ENCODE measurements around the gene SRM. TPM values are rescaled to one million over a fixed set of nuclear protein-coding genes. Genes with fewer than 3 reads are reported as not detected.
A peak's percentile ranks its signal among the peaks of the same experiment; 100 is the strongest.
"Not testable (repeated sequence)": the region's sequence is repeated elsewhere in the genome, so short reads cannot be mapped to it uniquely, and the experiment has no call there.

SRM gene
- polyA plus RNA-seq, 3 donors from 2014 or later: 50.6 to 70.3 (median 55.5) TPM

- peaks cover 0 to 7% (median 3%) of the 10 kb centered on the region in 3 donors for H3K36me3 Mint-ChIP-seq
Measured at GRCh38 chr1:11058595-11059154, 1.1 kb downstream of the SRM start.

DNA sequence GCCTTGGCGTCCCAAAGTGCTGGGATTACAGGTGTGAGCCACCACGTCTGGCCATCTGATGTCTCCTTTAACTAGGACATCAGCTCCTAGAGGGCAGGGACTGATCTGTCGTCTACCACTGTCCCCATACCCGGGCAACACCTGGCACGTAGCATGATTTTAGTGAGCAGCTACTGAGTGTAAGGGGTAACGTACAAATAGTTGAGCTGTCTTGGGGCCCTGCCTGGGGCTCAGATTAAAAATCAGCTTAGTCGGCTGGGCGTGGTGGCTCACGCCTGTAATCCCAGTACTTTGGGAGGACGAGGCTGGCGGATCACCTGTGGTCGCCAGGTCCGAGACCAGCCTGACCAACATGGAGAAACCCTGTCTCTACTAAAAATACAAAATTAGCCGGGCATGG is 1.8 kb downstream of the SRM start:
- Mint-ChIP-seq H3K4me1 (peaks cover 32 to 37% of the 10 kb centered on the region in 2 donors), H3K4me3 (peak overlapping the region in 4 of 5 donors; percentile 17 to 51 (median 44)), H3K9me3 (no peaks in the 10 kb centered on the region), H3K36me3 (peaks cover 0 to 5% (median 3%) of the 10 kb centered on the region in 3 donors), H3K27ac (peak overlapping the region in 1 of 6 donors; percentile 49), H3K27me3 (ENCODE audit: low read depth in 3 of 3) (peaks cover 10 to 15% (median 12%) of the 10 kb centered on the region in 3 donors)
- no peak for DNase-seq

More at GRCh38 chr1:11058595-11059154, 1.1 kb downstream of the SRM start:
- Mint-ChIP-seq H3K27me3 (ENCODE audit: low read depth in 3 of 3) (peaks cover 10 to 17% (median 16%) of the 10 kb centered on the region in 3 donors), H3K27ac (peak overlapping the region in 3 of 6 donors; percentile 7 to 84 (median 73)), H3K4me3 (peak overlapping the region; percentile 85 to 91 (median 90)), H3K9me3 (no peaks in the 10 kb centered on the region), H3K4me1 (peaks cover 38 to 41% of the 10 kb centered on the region in 2 donors)
- no peak for DNase-seq

GRCh38 chr1:11057477-11057876 is 2.3 kb downstream of the SRM start:
- Mint-ChIP-seq H3K9me3 (no peaks in the 10 kb centered on the region), H3K27ac (no peak overlapping the region), H3K4me3 (peak overlapping the region in 3 of 5 donors; percentile 15 to 56 (median 22)), H3K36me3 (peaks cover 0 to 4% (median 3%) of the 10 kb centered on the region in 3 donors), H3K27me3 (ENCODE audit: low read depth in 3 of 3) (peaks cover 6 to 12% (median 8%) of the 10 kb centered on the region in 3 donors), H3K4me1 (peaks cover 27 to 31% of the 10 kb centered on the region in 2 donors)
- DNase-seq: no peak

- Mint-ChIP-seq H3K4me3 (no peak overlapping the region), H3K36me3 (peaks cover 0 to 4% (median 3%) of the 10 kb centered on the region in 3 donors), H3K27ac (no peak overlapping the region), H3K4me1 (peaks cover 17 to 23% of the 10 kb centered on the region in 2 donors), H3K9me3 (no peaks in the 10 kb centered on the region), H3K27me3 (ENCODE audit: low read depth in 3 of 3) (peaks cover 6 to 12% (median 6%) of the 10 kb centered on the region in 3 donors)
- no peak for DNase-seq
Measured at GRCh38 chr1:11056504-11056903, 3.3 kb downstream of the SRM start.

DNA sequence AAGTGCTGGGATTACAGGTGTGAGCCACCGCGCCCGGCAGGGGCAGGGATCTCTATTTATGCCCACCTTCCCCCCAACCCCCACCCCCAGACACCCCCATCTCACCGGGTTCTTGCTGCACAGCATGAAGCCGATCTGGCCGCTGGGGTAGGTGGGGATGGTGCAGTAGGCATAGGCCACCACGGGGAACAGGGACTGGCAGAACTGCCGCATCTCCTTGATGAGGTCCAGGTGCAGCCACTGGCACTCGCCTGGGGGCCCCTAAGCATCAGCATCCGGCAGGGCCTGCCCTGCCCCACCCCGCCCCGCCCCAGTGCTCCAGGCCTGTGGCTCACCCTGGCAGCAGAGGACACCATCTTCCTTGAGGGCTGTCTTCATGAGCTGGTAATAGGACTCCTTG is 4.1 kb downstream of the SRM start:
- H3K4me3 Mint-ChIP-seq: no peak overlapping the region
- peaks cover 0 to 4% (median 3%) of the 10 kb centered on the region in 3 donors for H3K36me3 Mint-ChIP-seq
- H3K27ac Mint-ChIP-seq: no peak overlapping the region
- H3K27me3 Mint-ChIP-seq (ENCODE audit: low read depth in 3 of 3): peaks cover 2 to 8% (median 7%) of the 10 kb centered on the region in 3 donors
- H3K9me3 Mint-ChIP-seq: no peaks in the 10 kb centered on the region
- no peak for DNase-seq
- peaks cover 10 to 15% of the 10 kb centered on the region in 2 donors for H3K4me1 Mint-ChIP-seq

GRCh38 chr1:11054666-11055065 is 5.2 kb downstream of the SRM start:
- H3K4me3 Mint-ChIP-seq: no peak overlapping the region
- H3K27ac Mint-ChIP-seq: no peak overlapping the region
- H3K4me1 Mint-ChIP-seq: peaks cover 4 to 10% of the 10 kb centered on the region in 2 donors
- H3K36me3 Mint-ChIP-seq: peaks cover 0 to 4% (median 3%) of the 10 kb centered on the region in 3 donors
- H3K9me3 Mint-ChIP-seq: no peaks in the 10 kb centered on the region
- H3K27me3 Mint-ChIP-seq (ENCODE audit: low read depth in 3 of 3): peaks cover 0 to 6% (median 3%) of the 10 kb centered on the region in 3 donors
- DNase-seq: no peak

DNA sequence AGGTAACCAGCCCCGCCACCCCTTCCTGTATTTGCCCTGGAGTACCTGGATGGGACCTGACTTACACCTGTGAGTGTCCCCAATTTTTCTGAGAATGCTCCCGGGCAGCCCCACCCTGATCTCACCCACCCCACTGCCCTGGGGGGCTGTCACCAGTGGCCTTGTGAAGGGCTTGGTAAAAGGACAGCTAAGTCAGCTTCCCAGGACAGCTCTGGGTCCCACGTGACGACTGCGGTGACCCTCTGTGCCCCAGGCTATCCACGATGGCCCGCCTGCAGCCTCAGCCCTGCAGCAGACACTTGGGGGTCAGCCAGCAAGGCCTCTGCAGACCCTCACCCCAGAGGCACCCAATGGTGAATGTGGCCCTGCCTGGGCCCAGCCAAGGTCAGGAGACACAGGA is 5.6 kb downstream of the SRM start:
- Mint-ChIP-seq H3K27me3 (ENCODE audit: low read depth in 3 of 3) (peaks cover 0 to 6% (median 3%) of the 10 kb centered on the region in 3 donors), H3K4me3 (no peak overlapping the region), H3K4me1 (peaks cover 3 to 9% of the 10 kb centered on the region in 2 donors), H3K36me3 (peaks cover 0 to 4% (median 3%) of the 10 kb centered on the region in 3 donors), H3K9me3 (no peaks in the 10 kb centered on the region), H3K27ac (no peak overlapping the region)
- no peak for DNase-seq

- H3K36me3 Mint-ChIP-seq: peaks cover 0 to 4% (median 3%) of the 10 kb centered on the region in 3 donors
- H3K4me3 Mint-ChIP-seq: no peak overlapping the region
- peaks cover 0 to 4% of the 10 kb centered on the region in 2 donors for H3K4me1 Mint-ChIP-seq
- H3K27ac Mint-ChIP-seq: no peak overlapping the region
- peaks cover 0 to 6% (median 1%) of the 10 kb centered on the region in 3 donors for H3K27me3 Mint-ChIP-seq (ENCODE audit: low read depth in 3 of 3)
- no peak for DNase-seq
- no peaks in the 10 kb centered on the region for H3K9me3 Mint-ChIP-seq
Measured at GRCh38 chr1:11053758-11054137, 6.1 kb downstream of the SRM start.

- Mint-ChIP-seq H3K27me3 (ENCODE audit: low read depth in 3 of 3) (peaks cover 0 to 6% (median 1%) of the 10 kb centered on the region in 3 donors), H3K27ac (no peak overlapping the region), H3K36me3 (peaks cover 0 to 4% (median 3%) of the 10 kb centered on the region in 3 donors), H3K4me1 (no peaks in the 10 kb centered on the region), H3K4me3 (no peak overlapping the region), H3K9me3 (no peaks in the 10 kb centered on the region)
- DNase-seq: no peak
Measured at GRCh38 chr1:11052839-11053757, 6.7 kb downstream of the SRM start.

GRCh38 chr1:11051781-11052511 is 7.9 kb downstream of the SRM start:
- DNase-seq: no peak
- peaks cover 0 to 4% (median 1%) of the 10 kb centered on the region in 3 donors for H3K27me3 Mint-ChIP-seq (ENCODE audit: low read depth in 3 of 3)
- H3K4me3 Mint-ChIP-seq: no peak overlapping the region
- peaks cover 0 to 3% (median 0%) of the 10 kb centered on the region in 3 donors for H3K36me3 Mint-ChIP-seq
- H3K4me1 Mint-ChIP-seq: no peaks in the 10 kb centered on the region
- no peaks in the 10 kb centered on the region for H3K9me3 Mint-ChIP-seq
- peak overlapping the region in 1 of 6 donors; percentile 8 for H3K27ac Mint-ChIP-seq

DNA sequence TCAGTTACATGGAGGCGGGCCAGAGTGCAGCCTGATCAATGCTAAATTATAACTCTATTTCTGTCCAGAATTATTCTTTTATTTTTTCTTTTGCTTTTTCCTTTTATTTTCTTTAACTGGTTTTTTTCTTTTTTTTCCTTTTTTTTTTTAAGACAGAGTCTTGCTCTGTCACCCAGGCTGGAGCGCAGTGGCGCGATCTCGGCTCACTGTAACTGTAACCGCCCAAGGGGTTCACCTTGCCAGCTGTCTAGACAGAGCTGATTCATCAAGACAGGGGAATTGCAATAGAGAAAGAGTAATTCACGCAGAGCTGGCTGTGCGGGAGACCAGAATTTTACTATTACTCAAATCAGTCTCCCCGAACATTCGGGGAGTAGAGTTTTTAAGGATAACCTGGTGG is 8.7 kb downstream of the SRM start:
- not testable (repeated sequence) for H3K27ac Mint-ChIP-seq; H3K4me3 Mint-ChIP-seq; H3K27me3 Mint-ChIP-seq (ENCODE audit: low read depth in 3 of 3); DNase-seq; H3K4me1 Mint-ChIP-seq; H3K36me3 Mint-ChIP-seq; H3K9me3 Mint-ChIP-seq

DNA sequence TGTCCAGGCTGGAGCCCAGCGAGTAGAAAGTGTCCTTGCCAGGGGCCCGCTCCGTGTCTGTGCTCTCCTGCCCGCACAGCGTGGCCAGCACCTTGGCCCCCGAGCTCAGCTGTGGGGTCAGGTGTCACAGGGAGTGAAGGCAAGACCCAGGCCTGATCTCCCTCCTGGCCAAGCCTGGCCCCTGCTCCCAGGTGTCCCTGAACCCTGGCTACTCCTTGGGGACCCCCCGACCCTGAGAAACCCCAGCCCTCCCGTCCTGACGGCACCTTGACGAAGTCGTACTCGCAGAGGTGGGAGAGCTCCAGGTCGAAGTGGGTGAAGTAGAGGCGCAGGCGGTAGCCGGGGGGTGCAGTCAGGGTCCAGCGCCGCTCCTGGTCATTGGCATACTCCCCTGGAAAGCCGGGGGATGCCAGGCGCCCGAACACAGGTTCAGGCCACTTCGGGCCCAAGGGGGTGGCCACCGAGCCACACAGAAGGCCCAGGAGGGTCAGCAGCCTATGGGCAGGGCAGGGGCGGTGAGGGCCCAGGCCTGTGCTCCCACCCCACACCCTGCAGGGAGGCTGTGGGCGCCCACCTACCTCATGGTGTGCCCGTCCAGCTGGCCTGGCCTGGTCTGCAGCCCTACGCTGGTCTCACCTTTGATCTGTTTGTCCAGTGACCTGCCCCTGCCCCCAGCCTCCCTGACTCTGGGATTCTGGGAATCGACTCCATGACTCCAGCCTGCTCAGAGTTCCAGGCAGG is 13.0 kb downstream of the SRM start, which contains the start of gene MASP2:
TSS of gene MASP2 (minus strand) at position 615 of the 741 bp plus-strand sequence. CDS start at position 583, 32 bp downstream.
- Mint-ChIP-seq H3K9me3 (no peaks in the 10 kb centered on the region), H3K36me3 (no peaks in the 10 kb centered on the region), H3K27ac (no peak within 1 kb of the TSS), H3K4me1 (no peaks in the 10 kb centered on the region), H3K4me3 (no peak within 1 kb of the TSS), H3K27me3 (ENCODE audit: low read depth in 3 of 3) (peaks cover 0 to 4% (median 1%) of the 10 kb centered on the region in 3 donors)
- no peak for DNase-seq

DNA sequence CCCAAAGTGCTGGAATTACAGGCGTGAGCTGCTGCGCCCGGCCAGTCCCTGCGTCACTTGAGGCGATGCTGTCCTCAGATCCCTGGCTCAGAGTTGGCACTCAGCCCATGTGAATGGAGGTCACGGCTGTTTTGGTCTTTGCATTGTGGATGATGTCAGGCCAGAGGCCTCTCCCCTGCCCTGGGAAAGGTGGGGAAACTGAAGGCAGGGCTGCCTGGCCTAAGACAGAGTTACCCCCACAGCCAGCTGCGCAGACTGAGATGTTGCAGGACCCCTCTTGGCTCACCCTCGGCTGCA is 13.6 kb downstream of the SRM start:
- Mint-ChIP-seq H3K36me3 (no peaks in the 10 kb centered on the region), H3K4me1 (no peaks in the 10 kb centered on the region), H3K27ac (no peak overlapping the region), H3K9me3 (no peaks in the 10 kb centered on the region), H3K27me3 (ENCODE audit: low read depth in 3 of 3) (peaks cover 0 to 4% (median 1%) of the 10 kb centered on the region in 3 donors), H3K4me3 (no peak overlapping the region)
- DNase-seq: no peak

All from immature natural killer cell (primary cell).